SHP77 treated with DMSO at 0.1 percent for 48 hours (cell line): ENCODE results near the gene SEZ6L2.
"Not testable (repeated sequence)": the region's sequence is repeated elsewhere in the genome, so short reads cannot be mapped to it uniquely, and the experiment has no call there.

Experiments used
- DNase-seq: peaks from one replicate; lab custom pipeline; 2025; lab: John Stamatoyannopoulos, UW

The SEZ6L2 gene

DNA sequence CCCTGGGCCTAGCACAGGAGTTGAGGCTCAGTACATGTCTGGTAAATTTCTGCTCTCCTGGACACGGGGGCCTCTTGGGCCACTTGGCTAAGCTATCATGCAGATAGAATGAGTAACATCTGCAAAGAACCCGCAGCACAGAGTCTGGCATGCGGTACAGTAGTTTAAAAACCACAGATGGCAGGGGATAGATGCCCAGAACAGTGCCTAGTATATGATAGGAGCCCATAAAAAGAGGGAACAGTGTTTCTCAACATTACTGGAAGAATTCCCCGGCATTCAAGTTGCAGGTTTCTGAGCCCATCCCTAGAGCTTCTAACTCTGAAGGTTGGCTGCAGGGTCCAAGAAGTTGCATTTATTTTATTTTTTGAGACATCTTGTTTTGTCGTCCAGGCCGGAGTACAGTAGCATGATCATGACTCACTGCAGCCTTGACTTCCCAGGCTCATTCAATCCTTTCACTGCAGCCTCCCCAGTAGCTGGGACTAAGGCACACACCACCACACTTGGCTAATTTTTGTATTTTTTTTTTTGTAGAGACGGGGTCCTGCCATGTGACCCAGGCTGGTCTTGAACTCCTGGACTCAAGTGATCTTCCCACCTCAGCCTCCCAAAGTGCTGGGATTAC lies 42.1 kb downstream of the SEZ6L2 start:
- DNase-seq: no peak

GRCh38 chr16:29854520-29855100 lies 44.7 kb downstream of the SEZ6L2 start:
- DNase-seq: no peak

DNA sequence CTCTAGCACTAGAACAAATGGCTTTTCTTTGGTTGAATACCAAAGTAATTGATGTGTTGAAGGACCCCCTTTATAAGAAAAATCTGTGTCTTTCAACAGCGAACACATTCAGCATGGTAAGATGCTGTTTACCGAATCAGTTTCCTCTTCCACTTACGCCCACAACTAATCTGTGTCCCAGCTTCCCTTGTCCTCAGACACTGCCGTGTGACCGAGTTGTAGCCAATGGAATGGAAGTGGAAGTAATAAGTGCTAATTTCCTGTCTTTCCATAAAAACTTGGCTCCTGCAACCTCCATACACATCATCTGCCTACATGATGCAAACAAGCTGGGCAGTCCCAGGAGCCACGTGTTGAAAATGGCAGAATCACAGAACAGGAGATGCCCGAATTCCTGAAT lies 46.7 kb downstream of the SEZ6L2 start:
- no peak for DNase-seq

DNA sequence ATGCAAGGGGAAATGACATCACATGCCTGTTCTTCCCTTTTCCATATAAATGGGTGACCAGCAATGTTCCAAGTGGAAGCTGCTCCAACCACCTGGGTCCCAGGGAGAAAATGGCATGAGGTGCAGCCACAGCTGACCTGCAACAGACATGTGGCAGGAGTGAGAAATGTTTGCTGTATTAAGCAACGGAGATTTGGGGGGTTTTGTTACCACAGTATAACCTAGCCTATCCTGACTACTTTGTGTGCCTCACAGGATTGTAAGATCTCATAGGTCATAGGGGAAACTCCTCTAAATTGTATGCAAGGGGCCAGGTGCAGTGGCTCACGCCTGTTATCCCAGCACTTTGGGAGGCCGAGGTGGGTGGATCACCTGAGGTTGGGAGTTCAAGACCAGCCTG lies 48.4 kb downstream of the SEZ6L2 start:
- DNase-seq: no peak

DNA sequence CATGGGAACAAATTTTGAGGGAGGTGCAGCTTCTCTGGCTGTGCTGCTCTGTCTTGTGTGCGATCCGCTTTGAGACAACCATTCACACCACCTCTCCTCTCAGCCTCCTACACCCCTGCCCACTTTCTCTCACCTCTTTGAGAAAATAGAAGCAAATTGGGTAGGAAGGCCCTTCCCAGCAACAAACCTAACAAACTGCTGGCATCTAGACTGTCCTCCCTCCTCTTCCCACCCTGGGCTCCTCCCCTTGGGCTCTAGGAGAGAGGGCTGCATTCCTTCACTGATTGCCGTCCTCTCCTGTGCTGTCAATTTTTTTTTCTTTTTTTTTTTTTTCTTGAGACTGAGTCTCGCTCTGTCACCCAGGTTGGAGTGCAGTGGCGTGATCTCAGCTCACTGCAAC lies 49.8 kb downstream of the SEZ6L2 start:
- no peak for DNase-seq

- peak; percentile 61 for DNase-seq
Measured at GRCh38 chr16:29848420-29849297, 50.7 kb downstream of the SEZ6L2 start.

DNA sequence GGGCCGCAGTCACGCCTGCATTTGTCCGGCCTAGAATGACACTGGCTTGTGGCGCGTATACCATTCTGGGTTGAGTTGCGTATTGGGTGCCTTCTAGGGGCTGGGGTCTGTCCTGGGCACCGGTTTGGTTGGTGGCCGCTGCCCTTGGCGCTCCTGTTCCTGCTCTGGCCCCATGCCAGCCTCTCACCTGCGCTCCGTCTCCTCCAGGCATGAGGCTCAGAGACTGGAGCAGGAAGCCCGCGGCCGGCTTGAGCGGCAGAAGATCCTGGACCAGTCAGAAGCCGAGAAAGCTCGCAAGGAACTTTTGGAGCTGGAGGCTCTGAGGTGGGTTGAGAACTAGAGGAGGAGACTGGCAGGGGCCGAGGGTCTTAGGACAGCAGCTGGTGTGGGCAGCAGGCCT lies 53.7 kb downstream of the SEZ6L2 start:
- DNase-seq: no peak

GRCh38 chr16:29844575-29845331 lies 54.6 kb downstream of the SEZ6L2 start:
- no peak for DNase-seq

- no peak for DNase-seq
Measured at GRCh38 chr16:29843931-29844330, 55.4 kb downstream of the SEZ6L2 start.

GRCh38 chr16:29842732-29843346 lies 56.5 kb downstream of the SEZ6L2 start:
- DNase-seq: no peak

- no peak for DNase-seq
Measured at GRCh38 chr16:29841631-29842030, 57.7 kb downstream of the SEZ6L2 start.

GRCh38 chr16:29840240-29840639 lies 59.1 kb downstream of the SEZ6L2 start:
- no peak for DNase-seq

- no peak for DNase-seq
Measured at GRCh38 chr16:29839822-29840221, 59.5 kb downstream of the SEZ6L2 start.

DNA sequence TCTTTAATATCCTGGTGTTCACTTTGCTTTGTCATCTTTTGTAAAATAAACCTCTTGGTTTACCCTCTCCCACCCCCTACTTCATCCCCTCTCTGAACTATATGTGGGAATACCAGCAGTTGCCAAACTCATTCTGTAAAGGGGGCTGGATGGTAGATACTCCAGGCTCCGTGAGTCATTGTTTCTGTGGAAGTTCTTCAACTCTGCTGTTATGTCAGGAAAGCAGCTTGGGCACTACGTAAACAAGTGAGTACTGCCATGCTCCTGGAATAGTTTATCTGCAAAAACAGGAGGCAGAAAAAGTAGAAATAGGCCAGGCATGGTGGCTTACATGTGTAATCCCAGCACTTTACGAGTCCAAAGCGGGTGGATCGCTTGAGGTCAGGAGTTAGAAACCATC lies 61.5 kb downstream of the SEZ6L2 start:
- DNase-seq: no peak

- no peak for DNase-seq
Measured at GRCh38 chr16:29836623-29837022, 62.7 kb downstream of the SEZ6L2 start.

- DNase-seq: no peak
Measured at GRCh38 chr16:29835926-29836325, 63.4 kb downstream of the SEZ6L2 start.

DNA sequence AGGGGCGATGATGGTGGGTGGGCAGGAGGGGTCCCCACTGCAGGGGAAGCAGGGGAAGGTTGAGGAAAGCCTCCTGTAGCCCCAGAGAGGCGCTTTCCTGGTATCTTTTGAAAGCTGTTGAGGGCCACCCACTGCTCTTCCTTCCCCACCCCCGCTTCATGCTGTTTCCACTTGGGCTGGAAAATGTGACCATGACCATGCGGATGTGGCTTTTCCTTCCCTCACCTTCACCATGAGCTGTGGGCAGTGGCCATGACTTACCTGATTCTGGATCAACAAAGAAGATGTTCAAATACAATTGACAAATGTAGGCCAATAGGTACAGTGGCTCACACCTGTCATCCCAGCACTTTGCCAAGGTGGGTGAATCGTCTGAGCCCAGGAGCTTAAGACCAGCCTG lies 65.3 kb downstream of the SEZ6L2 start:
- DNase-seq: no peak

DNA sequence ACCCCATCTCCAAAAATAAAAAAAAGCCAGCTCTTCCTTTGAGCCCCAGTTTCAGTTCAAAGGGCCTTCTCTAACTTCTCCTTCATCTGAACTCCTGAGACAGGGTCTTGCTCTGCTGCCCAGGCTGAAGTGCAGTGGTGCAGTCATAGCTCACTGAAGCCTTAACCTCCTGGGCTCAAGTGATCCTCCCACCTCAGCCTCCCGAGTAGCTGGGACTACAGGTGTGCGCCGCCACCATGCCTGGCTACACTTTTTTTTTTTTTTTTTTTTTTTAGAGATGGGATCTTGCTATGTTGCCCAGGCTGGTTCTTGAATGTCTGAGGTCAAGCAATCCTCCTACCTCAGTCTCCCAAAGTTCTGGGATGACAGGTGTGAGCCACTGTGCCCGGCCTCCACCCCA lies 66.1 kb downstream of the SEZ6L2 start:
- not testable (repeated sequence) for DNase-seq

- no peak for DNase-seq
Measured at GRCh38 chr16:29831490-29831889, 67.9 kb downstream of the SEZ6L2 start.

GRCh38 chr16:29830774-29831173 lies 68.6 kb downstream of the SEZ6L2 start:
- no peak for DNase-seq

DNA sequence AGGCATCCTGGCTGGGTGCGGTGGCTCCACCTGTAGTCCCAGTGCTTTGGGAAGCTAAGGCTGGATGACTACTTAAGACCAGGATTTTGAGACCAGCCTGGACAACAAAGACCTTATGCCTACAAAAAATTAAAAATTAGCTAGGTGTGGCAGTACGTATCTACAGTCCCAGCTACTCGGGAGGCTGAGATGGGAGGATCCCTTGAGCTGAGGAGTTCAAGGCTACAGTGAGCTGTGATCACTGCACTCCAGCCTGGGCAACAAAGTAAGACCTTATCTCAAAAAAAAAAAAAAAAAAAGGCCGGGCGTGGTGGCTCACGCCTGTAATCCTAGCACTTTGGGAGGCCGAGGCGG lies 73.0 kb downstream of the SEZ6L2 start:
- DNase-seq: no peak
